Brain pericyte (primary cell): ENCODE results near the gene DDX54.

Source experiments
- DNase-seq: peaks from one replicate; pipeline ENCODE4 v3.0.0-alpha.2; 2012; ENCODE audit warnings: low read depth, low spot score

The DDX54 gene

GRCh38 chr12:113194971-113195391, 9.7 kb upstream of the DDX54 start:
- peak; percentile 61 for DNase-seq

GRCh38 chr12:113191227-113191626, 5.9 kb upstream of the DDX54 start:
- no peak for DNase-seq

GRCh38 chr12:113190761-113191160, 5.5 kb upstream of the DDX54 start:
- no peak for DNase-seq

GRCh38 chr12:113189361-113189760, 4.1 kb upstream of the DDX54 start:
- no peak for DNase-seq

GRCh38 chr12:113186666-113187325, 1.5 kb upstream of the DDX54 start:
- DNase-seq = no peak

- no peak for DNase-seq
Observed at GRCh38 chr12:113186033-113186365, 721 bp upstream of the DDX54 start.

GRCh38 chr12:113184900-113185179, 438 bp downstream of the DDX54 start:
- peak; percentile 66 for DNase-seq

GRCh38 chr12:113184098-113184899, 979 bp downstream of the DDX54 start:
- no peak for DNase-seq

GRCh38 chr12:113183030-113183589, 2.2 kb downstream of the DDX54 start:
- no peak for DNase-seq

GRCh38 chr12:113181975-113182374, 3.3 kb downstream of the DDX54 start:
- no peak for DNase-seq

- DNase-seq = no peak
Observed at GRCh38 chr12:113180333-113180732, 4.9 kb downstream of the DDX54 start.

GRCh38 chr12:113179023-113179422, 6.3 kb downstream of the DDX54 start:
- DNase-seq = no peak

- no peak for DNase-seq
Observed at GRCh38 chr12:113174461-113175384, 10.6 kb downstream of the DDX54 start.

- no peak for DNase-seq
Observed at GRCh38 chr12:113173081-113173698, 12.1 kb downstream of the DDX54 start.

- no peak for DNase-seq
Observed at GRCh38 chr12:113172185-113172584, 13.1 kb downstream of the DDX54 start.

- DNase-seq = no peak
Observed at GRCh38 chr12:113171543-113171942, 13.7 kb downstream of the DDX54 start.

- no peak for DNase-seq
Observed at GRCh38 chr12:113170926-113171325, 14.4 kb downstream of the DDX54 start.

GRCh38 chr12:113170457-113170856, 14.8 kb downstream of the DDX54 start:
- DNase-seq = no peak

GRCh38 chr12:113169697-113170096, 15.6 kb downstream of the DDX54 start:
- no peak for DNase-seq

GRCh38 chr12:113167868-113168267, 17.4 kb downstream of the DDX54 start:
- DNase-seq = no peak
